Parathyroid adenoma (tissue), 2 donors: Measurements from ENCODE around the gene EVL.

Source experiments
- H2AFZ ChIP-seq: fragments of 300-600 bp; sonication (generic); one replicate; pipeline ENCODE4 v1.7.0; 2017; ENCODE audit warnings: antibody characterized with exemption, mild to moderate bottlenecking
- H3K27ac ChIP-seq: fragments of 300-600 bp; sonication (generic); one replicate; pipeline ENCODE4 v1.7.0; 2017
- H3K27me3 ChIP-seq: fragments of 300-600 bp; sonication (generic); one replicate; pipeline ENCODE4 v1.7.0; 2017; ENCODE audit warnings: low read length; ENCODE audit not compliant: control insufficient read depth, insufficient read depth
- H3K36me3 ChIP-seq: fragments of 300-600 bp; sonication (generic); one replicate; pipeline ENCODE4 v1.7.0; 2017; ENCODE audit warnings: low read length; ENCODE audit not compliant: control insufficient read depth, insufficient read depth
- H3K4me1 ChIP-seq: fragments of 300-600 bp; sonication (generic); one replicate; pipeline ENCODE4 v1.7.0; 2017; ENCODE audit warnings: control low read depth
- H3K4me2 ChIP-seq: fragments of 300-600 bp; sonication (generic); one replicate; pipeline ENCODE4 v1.7.0; 2017; ENCODE audit warnings: low read length
- H3K4me3 ChIP-seq: fragments of 300-600 bp; sonication (generic); one replicate; pipeline ENCODE4 v1.7.0; 2017; ENCODE audit warnings: low read depth, low read length
- H3K79me2 ChIP-seq: fragments of 300-600 bp; sonication (generic); one replicate; pipeline ENCODE4 v1.7.0; 2017; ENCODE audit warnings: control low read depth
- H3K9ac ChIP-seq: fragments of 300-600 bp; sonication (generic); one replicate; pipeline ENCODE4 v1.7.0; 2017; ENCODE audit warnings: mild to moderate bottlenecking
- H3K9me3 ChIP-seq: fragments of 300-600 bp; sonication (generic); one replicate; pipeline ENCODE4 v1.7.0; 2017; ENCODE audit warnings: low read length; ENCODE audit not compliant: control insufficient read depth
- TF ChIP-seq, protein P1 (sequence below): fragments of 300-600 bp; sonication (generic); IDR thresholded peaks from one replicate; pipeline ENCODE4 v1.7.0; 2017; ENCODE audit warnings: antibody characterized with exemption, mild to moderate bottlenecking
- donor health status: primary hyperparathyroidism.

The EVL gene

DNA sequence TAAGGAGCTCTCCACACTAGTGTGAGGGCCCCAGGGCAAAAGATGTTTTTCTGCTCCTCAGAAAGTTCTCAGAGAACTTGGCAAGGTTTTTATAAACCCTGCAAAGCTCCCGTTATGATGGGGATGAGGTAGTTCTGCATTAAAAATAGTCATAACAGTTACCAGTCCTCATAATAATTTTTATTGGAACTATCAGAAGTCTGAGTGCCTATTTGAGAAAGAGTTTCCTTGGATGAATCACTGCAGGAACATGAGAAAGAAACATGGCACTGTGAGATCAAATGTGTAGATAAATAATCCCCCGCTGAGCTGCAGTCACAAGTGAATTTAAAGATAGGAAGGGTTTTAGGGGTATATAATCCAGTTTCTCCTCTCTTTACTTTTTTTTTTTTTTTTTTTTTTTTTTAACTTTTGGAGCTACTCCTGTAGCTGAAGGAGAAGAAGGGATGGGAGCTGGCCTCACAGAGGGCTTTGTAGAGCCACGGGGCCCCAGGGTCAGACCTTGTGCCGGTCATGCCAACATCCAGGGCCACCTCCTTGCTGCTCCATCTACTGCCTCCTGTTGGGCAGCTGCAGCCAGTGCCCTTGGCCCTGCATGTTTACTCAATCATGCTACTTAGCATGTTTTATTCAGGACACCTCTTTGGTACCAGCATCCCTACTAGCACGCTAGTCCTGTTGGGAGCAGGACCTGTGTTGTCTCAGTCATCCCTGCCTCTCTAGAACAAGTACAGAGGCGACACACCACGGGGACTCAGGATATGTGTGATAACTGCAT is 39.5 kb downstream of the EVL start:
- Histone ChIP-seq H3K4me3 (no peak overlapping the region), H3K27me3 (no peaks in the 10 kb centered on the region), H2AFZ (no peak overlapping the region), H3K9me3 (no peaks in the 10 kb centered on the region), H3K9ac (no peak overlapping the region), H3K79me2 (peaks cover 4% of the 10 kb centered on the region), H3K4me1 (peaks cover 11% of the 10 kb centered on the region), H3K4me2 (no peak overlapping the region), H3K27ac (no peak overlapping the region), H3K36me3 (no peaks in the 10 kb centered on the region)
- TF ChIP-seq, protein P1, sequence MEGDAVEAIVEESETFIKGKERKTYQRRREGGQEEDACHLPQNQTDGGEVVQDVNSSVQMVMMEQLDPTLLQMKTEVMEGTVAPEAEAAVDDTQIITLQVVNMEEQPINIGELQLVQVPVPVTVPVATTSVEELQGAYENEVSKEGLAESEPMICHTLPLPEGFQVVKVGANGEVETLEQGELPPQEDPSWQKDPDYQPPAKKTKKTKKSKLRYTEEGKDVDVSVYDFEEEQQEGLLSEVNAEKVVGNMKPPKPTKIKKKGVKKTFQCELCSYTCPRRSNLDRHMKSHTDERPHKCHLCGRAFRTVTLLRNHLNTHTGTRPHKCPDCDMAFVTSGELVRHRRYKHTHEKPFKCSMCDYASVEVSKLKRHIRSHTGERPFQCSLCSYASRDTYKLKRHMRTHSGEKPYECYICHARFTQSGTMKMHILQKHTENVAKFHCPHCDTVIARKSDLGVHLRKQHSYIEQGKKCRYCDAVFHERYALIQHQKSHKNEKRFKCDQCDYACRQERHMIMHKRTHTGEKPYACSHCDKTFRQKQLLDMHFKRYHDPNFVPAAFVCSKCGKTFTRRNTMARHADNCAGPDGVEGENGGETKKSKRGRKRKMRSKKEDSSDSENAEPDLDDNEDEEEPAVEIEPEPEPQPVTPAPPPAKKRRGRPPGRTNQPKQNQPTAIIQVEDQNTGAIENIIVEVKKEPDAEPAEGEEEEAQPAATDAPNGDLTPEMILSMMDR: no peak

DNA sequence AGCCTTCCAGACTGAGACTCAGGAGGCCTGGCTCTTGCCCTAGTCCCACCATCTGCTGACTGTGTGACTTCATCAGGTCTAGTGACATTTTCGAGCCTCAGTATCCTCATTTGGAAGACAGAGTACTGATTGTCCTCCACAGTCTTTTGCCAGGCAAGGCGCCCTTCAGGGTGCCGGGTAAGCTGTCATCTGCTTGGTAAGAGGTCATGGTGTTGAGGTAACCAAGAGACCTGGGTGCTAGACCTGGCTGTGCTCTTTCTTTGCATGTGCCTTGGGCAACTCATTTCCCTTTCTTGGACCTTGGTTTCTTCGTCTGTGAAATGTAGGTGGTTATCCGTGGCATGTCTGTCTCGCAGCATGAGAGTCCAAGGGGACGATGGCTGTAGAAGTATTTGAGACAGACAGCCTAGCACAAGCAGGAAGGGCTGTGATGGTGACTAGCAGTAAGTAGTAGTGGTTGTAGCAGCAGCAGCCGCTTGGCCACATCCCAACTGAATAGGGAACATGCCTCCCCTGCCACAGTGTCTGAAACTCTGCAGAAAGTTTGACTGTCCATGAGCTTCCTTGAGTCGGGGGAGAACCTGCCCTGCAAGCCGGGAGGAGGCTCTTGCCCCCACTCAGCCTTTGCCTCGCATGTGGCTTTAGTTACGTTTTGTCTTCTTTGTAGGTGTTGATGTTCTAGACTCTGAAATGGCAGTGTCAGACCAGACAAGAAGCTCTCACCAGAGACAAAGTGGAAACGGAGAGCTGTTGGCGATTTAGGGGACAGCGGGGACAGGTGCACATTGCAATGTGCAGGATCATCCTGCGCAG is 40.3 kb downstream of the EVL start:
- Histone ChIP-seq H3K27ac (no peak overlapping the region), H3K27me3 (no peaks in the 10 kb centered on the region), H2AFZ (no peak overlapping the region), H3K9me3 (no peaks in the 10 kb centered on the region), H3K9ac (no peak overlapping the region), H3K4me1 (peaks cover 11% of the 10 kb centered on the region), H3K4me2 (no peak overlapping the region), H3K4me3 (no peak overlapping the region), H3K36me3 (no peaks in the 10 kb centered on the region), H3K79me2 (peaks cover 5% of the 10 kb centered on the region)
- TF ChIP-seq, protein P1: no peak

DNA sequence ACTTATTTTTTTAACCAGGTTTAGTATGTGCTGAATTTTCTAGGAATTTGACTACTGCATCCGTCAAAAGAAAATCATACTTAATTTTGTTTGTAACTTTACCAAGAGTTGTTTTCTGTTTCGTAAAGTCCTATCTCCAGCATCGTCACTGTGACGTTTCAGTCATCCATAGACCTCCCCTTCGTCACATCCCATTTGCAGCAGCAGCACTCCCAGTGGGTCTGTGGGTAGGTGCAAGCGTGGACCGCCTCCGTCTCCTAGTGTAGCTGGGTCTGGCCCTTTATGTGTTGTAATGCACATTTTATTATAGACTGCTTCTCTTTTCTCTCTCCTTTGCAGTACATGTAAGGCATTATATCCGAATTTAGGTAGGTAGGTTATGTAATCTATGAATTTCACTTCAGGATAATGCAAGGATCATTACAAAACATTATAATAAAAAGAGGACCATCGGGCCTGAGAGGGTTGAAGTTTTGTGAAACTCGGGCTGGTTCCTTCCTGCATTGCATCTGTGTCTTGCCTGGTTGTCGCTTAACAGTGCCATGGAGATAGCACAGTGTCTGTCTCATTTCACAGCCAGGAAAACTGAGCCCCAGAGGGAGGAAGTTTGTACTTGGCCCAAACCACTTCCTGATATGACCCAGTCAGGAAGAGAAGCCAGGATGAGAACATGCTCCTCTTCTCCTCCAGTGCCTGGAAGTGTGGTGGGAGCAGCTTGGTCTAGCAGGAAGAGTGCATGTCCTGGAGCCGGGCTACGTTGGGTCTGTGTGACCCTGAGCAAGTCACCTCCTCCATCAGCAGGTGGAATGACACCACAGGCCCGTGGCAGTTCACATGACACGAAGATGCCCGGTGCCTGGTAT is 41.3 kb downstream of the EVL start:
- H3K27ac ChIP-seq: no peak overlapping the region
- H3K9me3 ChIP-seq: no peaks in the 10 kb centered on the region
- peaks cover 11% of the 10 kb centered on the region for H3K4me1 ChIP-seq
- no peaks in the 10 kb centered on the region for H3K36me3 ChIP-seq
- no peak overlapping the region for H3K4me3 ChIP-seq
- H3K4me2 ChIP-seq: no peak overlapping the region
- no peaks in the 10 kb centered on the region for H3K27me3 ChIP-seq
- no peak overlapping the region for H2AFZ ChIP-seq
- H3K9ac ChIP-seq: no peak overlapping the region
- TF ChIP-seq, protein P1: no peak
- peaks cover 5% of the 10 kb centered on the region for H3K79me2 ChIP-seq

DNA sequence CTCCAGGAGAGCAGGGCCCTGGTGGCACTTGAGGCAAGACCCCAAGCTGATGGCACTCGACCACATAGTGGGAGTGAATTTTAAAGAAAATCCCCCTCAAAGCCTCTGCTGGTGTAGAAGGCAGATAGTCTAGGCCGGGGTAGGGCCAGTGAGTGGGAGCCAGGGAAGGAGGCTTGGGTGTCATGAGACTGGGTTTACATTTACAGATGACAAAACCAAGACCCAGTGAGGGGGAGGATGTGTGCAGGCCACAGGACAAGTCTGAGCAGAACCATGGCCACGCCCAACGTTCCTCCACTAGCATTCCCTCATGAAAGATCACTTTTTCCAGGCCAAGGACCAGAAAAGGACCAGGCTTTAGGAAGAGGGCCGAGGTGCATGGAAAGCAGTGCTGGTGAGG is 42.0 kb downstream of the EVL start:
- Histone ChIP-seq H3K27me3 (no peaks in the 10 kb centered on the region), H3K9ac (no peak overlapping the region), H3K27ac (peak overlapping the region; percentile 51), H3K9me3 (no peaks in the 10 kb centered on the region), H3K79me2 (peaks cover 5% of the 10 kb centered on the region), H3K4me3 (no peak overlapping the region), H2AFZ (no peak overlapping the region), H3K36me3 (no peaks in the 10 kb centered on the region), H3K4me1 (peaks cover 11% of the 10 kb centered on the region), H3K4me2 (no peak overlapping the region)
- TF ChIP-seq, protein P1: no peak
